HepG2 (cell line): Measurements from ENCODE around the gene LIN28A. TPM values are rescaled to one million over a fixed set of nuclear protein-coding genes. Genes with fewer than 3 reads are reported as not detected.
A peak's percentile ranks its signal among the peaks of the same experiment; 100 is the strongest.

Experiments
- ATAC-seq: fragments of 200-7000 bp; cut with Tn5 transposase; 3 replicates; pipeline ENCODE4 v1.9.1; 2020; ENCODE audit warnings: mild to moderate bottlenecking, moderate library complexity
- BruUV-seq: library from RNA; stranded (reverse); fragments of 400-500 nt; replicated peaks from 2 replicates; lab custom pipeline; 2021; lab: Mats Ljungman, UMichigan
- CTCF ChIA-PET: fragments of 300-600 bp; formaldehyde crosslinking; extraction: SDS; loops from one replicate; lab custom pipeline; 2021; ENCODE audit warnings: low total read pairs, inconsistent platforms, low intra/inter-chr PET ratio; lab: Yijun Ruan, JAX
- POLR2A ChIA-PET: fragments of 350-600 bp; sonication (Branson Sonifier 250); formaldehyde crosslinking; loops from one replicate; lab custom pipeline; 2020; ENCODE audit warnings: antibody characterized with exemption, inconsistent platforms; lab: Yijun Ruan, JAX
- DNase-seq: peaks from one replicate; pipeline ENCODE4 v3.0.0-alpha.2; 2015; ENCODE audit warnings: low spot score
- FAIRE-seq: peaks from 3 replicates; lab custom pipeline; 2011; peaks lifted over from hg19 to GRCh38; lab: Jason Lieb, UNC
- H2AFZ ChIP-seq: one replicate; pipeline ENCODE4 v1.6.1; 2011; ENCODE audit warnings: low read length, inconsistent platforms
- H3K27ac ChIP-seq: fragments of 300-600 bp; 3 replicates; pipeline ENCODE4 v1.8.0; 2011; ENCODE audit warnings: mixed run types, mild to moderate bottlenecking, mixed read lengths, low read length, inconsistent platforms; ENCODE audit not compliant: insufficient read depth; ENCODE audit errors: extremely low read length
- H3K27me3 ChIP-seq, 2 experiments: fragments of 200-600 bp in 1 of 2; 2 replicates in 1 of 2; 3 replicates in 1 of 2; pipeline versions ENCODE4 v1.6.0 to v1.8.0; 2011; ENCODE audit warnings: low read length in 2 of 2, mild to moderate bottlenecking in 2 of 2, moderate library complexity in 2 of 2, inconsistent platforms in 1 of 2; ENCODE audit not compliant: insufficient read depth in 2 of 2, control insufficient read depth in 1 of 2
- H3K36me3 ChIP-seq, 2 experiments: fragments of 200-600 bp in 1 of 2; replicated peaks in 1 of 2; 2 replicates in 1 of 2; 3 replicates in 1 of 2; pipeline versions ENCODE4 v1.5.1 to v1.8.0; 2011; ENCODE audit warnings: low read length in 2 of 2, inconsistent platforms in 1 of 2; ENCODE audit not compliant: insufficient read depth in 2 of 2, control insufficient read depth in 1 of 2
- H3K4me1 ChIP-seq: 2 replicates; pipeline ENCODE4 v1.5.1; 2012; ENCODE audit warnings: low read length, inconsistent platforms; ENCODE audit not compliant: insufficient read depth
- H3K4me2 ChIP-seq: 2 replicates; pipeline ENCODE4 v1.6.0; 2011; ENCODE audit warnings: low read depth, low read length, inconsistent platforms
- H3K4me3 ChIP-seq, 3 experiments: fragments of 200-600 bp in 1 of 3; sonication (generic), shearing (Covaris generic) in 1 of 3; replicated peaks in 1 of 3; 2 replicates each; pipeline ENCODE4 v1.5.1; 2011 to 2016; ENCODE audit warnings: low read length in 3 of 3, inconsistent platforms in 2 of 3, low read depth in 2 of 3, mild to moderate bottlenecking in 2 of 3, control low read depth in 1 of 3, mixed read lengths in 1 of 3; ENCODE audit not compliant: insufficient read depth in 1 of 3
- H3K79me2 ChIP-seq: one replicate; pipeline ENCODE4 v1.6.1; 2011; ENCODE audit warnings: low read length, inconsistent platforms; ENCODE audit not compliant: insufficient read depth
- H3K9ac ChIP-seq: 2 replicates; pipeline ENCODE4 v1.6.0; 2011; ENCODE audit warnings: mild to moderate bottlenecking, low read depth, low read length, inconsistent platforms; ENCODE audit not compliant: insufficient read depth
- H3K9me3 ChIP-seq: 2 replicates; pipeline ENCODE4 v1.5.1; 2012; ENCODE audit warnings: mild to moderate bottlenecking, low read length
- H4K20me1 ChIP-seq: 2 replicates; pipeline ENCODE4 v1.6.0; 2011; ENCODE audit warnings: inconsistent platforms, mild to moderate bottlenecking, low read length, moderate library complexity; ENCODE audit not compliant: insufficient read depth
- ASH2L ChIP-seq: fragments of 300-600, 200-600 bp; sonication (generic); IDR thresholded peaks from 2 replicates; pipeline ENCODE4 v1.7.0; 2017; ENCODE audit warnings: low read depth, mild to moderate bottlenecking, moderate library complexity, mixed read lengths, low read length; ENCODE audit not compliant: insufficient read length
- CBX5 ChIP-seq: sonication (generic); formaldehyde crosslinking; IDR thresholded peaks from 2 replicates; pipeline ENCODE4 v1.4.0; 2020; ENCODE audit warnings: missing genetic modification reagents, borderline replicate concordance
- MAX ChIP-seq: IDR thresholded peaks from 2 replicates; pipeline ENCODE4 v1.6.1; 2012; ENCODE audit warnings: inconsistent platforms
- MTA1 ChIP-seq: sonication (generic); formaldehyde crosslinking; IDR thresholded peaks from 2 replicates; pipeline ENCODE4 v1.4.0; 2020; ENCODE audit warnings: missing genetic modification reagents, mild to moderate bottlenecking, borderline replicate concordance
- NFE2L1 ChIP-seq: sonication (generic); formaldehyde crosslinking; IDR thresholded peaks from 2 replicates; pipeline ENCODE4 v1.4.0; 2020; ENCODE audit warnings: missing genetic modification reagents, mild to moderate bottlenecking, borderline replicate concordance
- PCBP1 ChIP-seq: fragments of 200-400 bp; formaldehyde crosslinking; IDR thresholded peaks from 2 replicates; pipeline ENCODE4 v1.6.1; 2017; ENCODE audit warnings: mild to moderate bottlenecking, low read depth, low read length, borderline replicate concordance
- RBM22 ChIP-seq: fragments of 200-400 bp; formaldehyde crosslinking; optimal IDR thresholded peaks from 2 replicates; pipeline ENCODE3; 2017; ENCODE audit warnings: mild to moderate bottlenecking, low read length, moderate library complexity
- SRSF1 ChIP-seq: fragments of 200-400 bp; formaldehyde crosslinking; optimal IDR thresholded peaks from 2 replicates; pipeline ENCODE3; 2017; ENCODE audit warnings: mild to moderate bottlenecking, low read depth, low read length, moderate library complexity
- ZFP82 ChIP-seq: sonication (generic); formaldehyde crosslinking; IDR thresholded peaks from 2 replicates; pipeline ENCODE4 v1.5.1; 2020; ENCODE audit warnings: mild to moderate bottlenecking, missing genetic modification reagents, borderline replicate concordance
- ZMYM4 ChIP-seq: sonication (generic); formaldehyde crosslinking; IDR thresholded peaks from 2 replicates; pipeline ENCODE4 v1.8.1; 2023; ENCODE audit warnings: mild to moderate bottlenecking, missing genetic modification reagents
- ZNF263 ChIP-seq: sonication (generic); formaldehyde crosslinking; IDR thresholded peaks from 2 replicates; pipeline ENCODE4 v1.4.0; 2020; ENCODE audit warnings: missing genetic modification reagents
- ZNF543 ChIP-seq: sonication (generic); formaldehyde crosslinking; IDR thresholded peaks from 2 replicates; pipeline ENCODE4 v1.4.0; 2020; ENCODE audit warnings: mild to moderate bottlenecking, missing genetic modification reagents
- ZNF589 ChIP-seq: sonication (generic); formaldehyde crosslinking; conservative IDR thresholded peaks from 2 replicates; pipeline ENCODE4 v1.8.0; 2022; ENCODE audit warnings: mild to moderate bottlenecking, moderate library complexity, missing genetic modification reagents
- ZNF740 ChIP-seq: sonication (generic); formaldehyde crosslinking; IDR thresholded peaks from 2 replicates; pipeline ENCODE4 v1.4.0; 2020; ENCODE audit warnings: missing genetic modification reagents
- WGBS: methylation state at CpG from one replicate; pipeline ENCODE4 v1.1.6; 2017; ENCODE audit warnings: low lambda C conversion rate; 5-methylcytosine and 5-hydroxymethylcytosine counted together
- in situ Hi-C: cut with HindIII; loops from 2 replicates; pipeline ENCODE4 v1.10.0; 2017; ENCODE audit warnings: low pct_unique_long_range_greater_than_20kb; ENCODE audit not compliant: extremely low pct_ligation_motif_present
- intact Hi-C: fragments of 100-400 bp; cut with micrococcal nuclease; formaldehyde crosslinking; loops from one replicate; pipeline ENCODE4 v1.10.0; 2022; ENCODE audit not compliant: unreplicated experiment
- polyA plus RNA-seq, 8 experiments: library from polyadenylated mRNA; depleted of rRNA in 3 of 8; stranded (reverse) in 7 of 8; unstranded in 1 of 8; fragments of >200 nt; fragmentation: Illumina TruSeq in 4 of 8; extraction: Trizol in 4 of 8; gene quantifications; 2 replicates each; pipeline versions ENCODE4 v1.2.1 to v1.2.3, GENCODE V29; 2011 to 2016; ENCODE audit warnings: low read depth in 4 of 8, missing spikeins in 1 of 8, mixed read lengths in 1 of 8; ENCODE audit not compliant: insufficient read depth in 1 of 8
- total RNA-seq, 5 experiments: library from RNA; depleted of rRNA; stranded (reverse); fragments of >200 nt; fragmentation: Illumina TruSeq; extraction: Trizol; gene quantifications; 2 replicates each; pipeline ENCODE4 v1.2.3, GENCODE V29; 2016; ENCODE audit warnings: low read depth in 1 of 5

The LIN28A gene
- total and polyA plus RNA-seq, 2 of the 13 experiments (the other 11 are each of a cell fraction or from before 2014, with no cell fraction given) = not detected

GRCh38 chr1:26470878-26471497, 60.4 kb downstream of the LIN28A start:
- H3K4me2 ChIP-seq = peak overlapping the region; percentile 96
- intact Hi-C loops = no loop called here
- in situ Hi-C loops = no loop called here
- H4K20me1 ChIP-seq = peaks cover 12% of the 10 kb centered on the region
- no TSS peak for BruUV-seq
- 93% methylated on average over 14 of the region's 14 CpGs for WGBS
- peaks cover 18% of the 10 kb centered on the region for H3K79me2 ChIP-seq
- no peak overlapping the region for H3K9ac ChIP-seq
- DNase-seq = no peak
- ChIA-PET POLR2A (interaction anchor here (1.0 to 3.1 kb wide), 3 partner anchors 29 to 39 kb away, joined by 8 to 29 read pairs (median 13); partner anchors contain the start of gene DHDDS), CTCF (no interaction called here)
- H2AFZ ChIP-seq = no peak overlapping the region
- no peak for ATAC-seq
- peaks cover 31% of the 10 kb centered on the region for H3K4me1 ChIP-seq
- H3K27me3 ChIP-seq = no peaks in the 10 kb centered on the region; a peak in 1 of 5 replicates
- H3K4me3 ChIP-seq = peak overlapping the region in 1 of 3 experiments; percentile 86; a peak in 1 of 6 replicates
- no peak overlapping the region for H3K27ac ChIP-seq
- peaks cover 7 to 53% of the 10 kb centered on the region in 2 experiments for H3K36me3 ChIP-seq
- no peaks in the 10 kb centered on the region for H3K9me3 ChIP-seq
- FAIRE-seq = no peak
- TF ChIP-seq ZNF589 (0 out of 2 replicates have a peak, but pooled peaks have one; percentile 29), RBM22 (peak; percentile 27), NFE2L1 (no peak)
- TF ChIP-seq, all 625 proteins: peak for 2

- Histone ChIP-seq H3K27ac (peak overlapping the region; percentile 100), H2AFZ (no peak overlapping the region), H3K27me3 (no peaks in the 10 kb centered on the region; a peak in 1 of 5 replicates), H3K4me3 (peak overlapping the region; percentile 78 to 86 (median 83)), H3K9me3 (no peaks in the 10 kb centered on the region), H4K20me1 (peaks cover 12% of the 10 kb centered on the region), H3K4me2 (peak overlapping the region; percentile 96), H3K4me1 (peaks cover 31% of the 10 kb centered on the region), H3K79me2 (peaks cover 18% of the 10 kb centered on the region), H3K36me3 (peaks cover 4 to 51% of the 10 kb centered on the region in 2 experiments), H3K9ac (peak overlapping the region; percentile 99)
- in situ Hi-C loops (no loop called here), intact Hi-C loops (no loop called here)
- POLR2A ChIA-PET = interaction anchor here (0.6 to 3.1 kb wide), 6 partner anchors 9 to 159 kb away, joined by 3 to 29 read pairs (median 6); partner anchors contain the start of gene DHDDS
- no peak for FAIRE-seq
- DNase-seq = no peak
- peak; percentile 55 for ATAC-seq
- 60% methylated on average over 24 of the region's 52 CpGs for WGBS
- TSS peak; percentile 59 for BruUV-seq
- CTCF ChIA-PET = no interaction called here
- peak; percentile 75; the same call in 1 of the 2 replicates for TF ChIP-seq PCBP1
- 0 out of 2 replicates have a peak, but pooled peaks have one; percentile 27 for TF ChIP-seq CBX5 (CRISPR knock-in tag)
- peak; percentile 40 for TF ChIP-seq MAX
- peak; percentile 27 for TF ChIP-seq RBM22
- TF ChIP-seq ZNF740 (CRISPR knock-in tag) = peak; percentile 97
- TF ChIP-seq ZNF263 (CRISPR knock-in tag) = 0 out of 2 replicates have a peak, but pooled peaks have one; percentile 30
- 0 out of 2 replicates have a peak, but pooled peaks have one; percentile 4 for TF ChIP-seq ZMYM4 (CRISPR knock-in tag)
- peak; percentile 23; the same call in 1 of the 2 replicates for TF ChIP-seq MTA1 (CRISPR knock-in tag)
- no peak for TF ChIP-seq ZNF543 (CRISPR knock-in tag)
- TF ChIP-seq ASH2L = peak; percentile 35
- TF ChIP-seq ZFP82 (CRISPR knock-in tag) = no peak; the same call in 1 of the 2 replicates
- TF ChIP-seq SRSF1 = peak; percentile 59
These were observed 61.1 kb downstream of the LIN28A start for GRCh38 chr1:26471498-26472319.
